Mesenchymal stem cell (in vitro differentiated cells and primary cell): ENCODE results near the gene PDX1.

Experiments used
- DNase-seq: peaks from one replicate; pipeline ENCODE4 v3.0.0-alpha.2; 2013
- H2AFZ ChIP-seq: one replicate; pipeline ENCODE4 v1.6.1; 2013; ENCODE audit warnings: low read depth, mild to moderate bottlenecking, control low read depth, inconsistent platforms, low read length, moderate library complexity
- H2AK5ac ChIP-seq: 2 replicates; pipeline ENCODE4 v1.6.1; 2013; ENCODE audit warnings: low read length, moderate library complexity, mild to moderate bottlenecking, inconsistent platforms; ENCODE audit not compliant: severe bottlenecking
- H2BK120ac ChIP-seq: one replicate; pipeline ENCODE4 v1.6.1; 2013; ENCODE audit warnings: low read depth, mild to moderate bottlenecking, inconsistent platforms, low read length, moderate library complexity
- H2BK12ac ChIP-seq, 2 experiments: one replicate each; pipeline ENCODE4 v1.6.1; 2013; ENCODE audit warnings: inconsistent platforms in 2 of 2, low read length in 2 of 2, mild to moderate bottlenecking in 2 of 2, moderate library complexity in 2 of 2, control low read depth in 1 of 2
- H2BK15ac ChIP-seq: one replicate; pipeline ENCODE4 v1.6.1; 2013; ENCODE audit warnings: mild to moderate bottlenecking, low read depth, inconsistent platforms; ENCODE audit not compliant: poor library complexity, severe bottlenecking
- H2BK5ac ChIP-seq: 2 replicates; pipeline ENCODE4 v1.6.1; 2013; ENCODE audit warnings: low read depth, mild to moderate bottlenecking, low read length, control low read depth, inconsistent platforms; ENCODE audit not compliant: poor library complexity, severe bottlenecking
- H3K14ac ChIP-seq, 2 experiments: one replicate each; pipeline ENCODE4 v1.6.1; 2013; ENCODE audit warnings: inconsistent platforms in 2 of 2, low read length in 2 of 2, control low read depth in 1 of 2, mild to moderate bottlenecking in 1 of 2, moderate library complexity in 1 of 2
- H3K18ac ChIP-seq, 2 experiments: one replicate each; pipeline ENCODE4 v1.6.1; 2013; ENCODE audit warnings: inconsistent platforms in 2 of 2, low read length in 2 of 2, control low read depth in 1 of 2, low read depth in 1 of 2, mild to moderate bottlenecking in 1 of 2
- H3K23ac ChIP-seq, 2 experiments: one replicate each; pipeline ENCODE4 v1.6.1; 2013; ENCODE audit warnings: inconsistent platforms in 2 of 2, low read length in 2 of 2, mild to moderate bottlenecking in 2 of 2, moderate library complexity in 2 of 2, control low read depth in 1 of 2
- H3K27ac ChIP-seq: 2 replicates; pipeline ENCODE4 v1.5.1; 2013; ENCODE audit warnings: mild to moderate bottlenecking, moderate library complexity, low read length, control low read depth, inconsistent platforms; ENCODE audit not compliant: poor library complexity, severe bottlenecking
- H3K27me3 ChIP-seq, 2 experiments: 2 replicates each; pipeline versions ENCODE4 v1.6.1 to v1.7.0; 2013; ENCODE audit warnings: low read length in 2 of 2, mild to moderate bottlenecking in 2 of 2, moderate library complexity in 2 of 2, control low read depth in 1 of 2, inconsistent platforms in 1 of 2; ENCODE audit not compliant: control insufficient read depth in 1 of 2, insufficient read depth in 1 of 2
- H3K36me3 ChIP-seq, 2 experiments: 2 replicates each; pipeline versions ENCODE4 v1.6.1 to v1.7.0; 2013; ENCODE audit warnings: low read length in 2 of 2, control low read depth in 1 of 2, inconsistent platforms in 1 of 2, low read depth in 1 of 2, mild to moderate bottlenecking in 1 of 2; ENCODE audit not compliant: insufficient read depth in 2 of 2, control insufficient read depth in 1 of 2
- H3K4ac ChIP-seq, 2 experiments: one replicate each; pipeline ENCODE4 v1.6.1; 2013; ENCODE audit warnings: inconsistent platforms in 2 of 2, low read length in 2 of 2, mild to moderate bottlenecking in 2 of 2, moderate library complexity in 2 of 2, control low read depth in 1 of 2, low read depth in 1 of 2
- H3K4me1 ChIP-seq: 2 replicates; pipeline ENCODE4 v1.6.1; 2013; ENCODE audit warnings: low read depth, low read length, control low read depth; ENCODE audit not compliant: control insufficient read depth, insufficient read depth
- H3K4me2 ChIP-seq: 2 replicates; pipeline ENCODE4 v1.6.1; 2013; ENCODE audit warnings: low read length, mild to moderate bottlenecking, inconsistent platforms; ENCODE audit not compliant: poor library complexity, severe bottlenecking
- H3K4me3 ChIP-seq, 2 experiments: 2 replicates each; pipeline versions ENCODE4 v1.5.1 to v1.7.0; 2013; ENCODE audit warnings: low read length in 2 of 2, mild to moderate bottlenecking in 2 of 2, control low read depth in 1 of 2, low read depth in 1 of 2; ENCODE audit not compliant: insufficient read depth in 1 of 2
- H3K79me1 ChIP-seq: replicated peaks from 2 replicates; pipeline ENCODE4 v1.6.1; 2013; ENCODE audit warnings: mild to moderate bottlenecking, control low read depth, low read length, inconsistent platforms; ENCODE audit not compliant: poor library complexity, severe bottlenecking
- H3K9ac ChIP-seq: 2 replicates; pipeline ENCODE4 v1.7.0; 2013; ENCODE audit warnings: mild to moderate bottlenecking, low read length, moderate library complexity
- H3K9me3 ChIP-seq: 2 replicates; pipeline ENCODE4 v1.7.0; 2013; ENCODE audit warnings: mild to moderate bottlenecking, low read length; ENCODE audit not compliant: control insufficient read depth
- H4K8ac ChIP-seq: one replicate; pipeline ENCODE4 v1.6.1; 2013; ENCODE audit warnings: inconsistent platforms, mild to moderate bottlenecking, low read length, moderate library complexity
- H4K91ac ChIP-seq: one replicate; pipeline ENCODE4 v1.6.1; 2013; ENCODE audit warnings: mild to moderate bottlenecking, low read length, inconsistent platforms
- WGBS: methylation state at CpG from one replicate; pipeline ENCODE4 v1.1.7; 2013; ENCODE audit warnings: mixed read lengths; 5-methylcytosine and 5-hydroxymethylcytosine counted together

Gene PDX1

GRCh38 chr13:27928805-27929753 is 9.3 kb downstream of the PDX1 start:
- Histone ChIP-seq H3K9me3 (peaks cover 13% of the 10 kb centered on the region), H3K79me1 (no peaks in the 10 kb centered on the region)
- WGBS = 26% methylated on average over 34 of the region's 48 CpGs

GRCh38 chr13:27929868-27930267 is 10.1 kb downstream of the PDX1 start:
- peaks cover 13% of the 10 kb centered on the region for H3K9me3 ChIP-seq
- no peak overlapping the region for H3K4ac ChIP-seq
- H2AK5ac ChIP-seq = no peak overlapping the region
- H4K8ac ChIP-seq = no peak overlapping the region
- H2BK5ac ChIP-seq = no peak overlapping the region
- H3K79me1 ChIP-seq = no peaks in the 10 kb centered on the region
- no peak overlapping the region for H3K18ac ChIP-seq
- H4K91ac ChIP-seq = no peak overlapping the region
- peaks cover 69% of the 10 kb centered on the region in 2 experiments for H3K27me3 ChIP-seq
- H3K4me2 ChIP-seq = no peak overlapping the region
- H3K27ac ChIP-seq = no peak overlapping the region
- no peak overlapping the region for H2BK15ac ChIP-seq
- no peak overlapping the region for H2BK12ac ChIP-seq
- H3K4me1 ChIP-seq = no peaks in the 10 kb centered on the region
- DNase-seq = no peak
- H2BK120ac ChIP-seq = no peak overlapping the region
- H3K9ac ChIP-seq = no peak overlapping the region
- H3K14ac ChIP-seq = no peak overlapping the region
- H3K4me3 ChIP-seq = no peak overlapping the region
- H2AFZ ChIP-seq = no peak overlapping the region
- H3K36me3 ChIP-seq = no peaks in the 10 kb centered on the region
- H3K23ac ChIP-seq = no peak overlapping the region

More at GRCh38 chr13:27928805-27929753, 9.3 kb downstream of the PDX1 start:
- H2BK120ac ChIP-seq = no peak overlapping the region
- no peak overlapping the region for H3K18ac ChIP-seq
- no peak overlapping the region for H2BK12ac ChIP-seq
- H3K27me3 ChIP-seq = peaks cover 77% of the 10 kb centered on the region in 2 experiments
- no peak overlapping the region for H2BK5ac ChIP-seq
- H3K4me3 ChIP-seq = no peak overlapping the region
- H2AK5ac ChIP-seq = no peak overlapping the region
- DNase-seq = no peak
- H3K27ac ChIP-seq = no peak overlapping the region
- H3K36me3 ChIP-seq = no peaks in the 10 kb centered on the region
- no peak overlapping the region for H3K9ac ChIP-seq
- no peak overlapping the region for H2AFZ ChIP-seq
- H4K91ac ChIP-seq = no peak overlapping the region
- H3K4ac ChIP-seq = no peak overlapping the region
- H3K14ac ChIP-seq = no peak overlapping the region
- peak overlapping the region in 1 of 2 experiments; percentile 42 for H3K23ac ChIP-seq
- H3K4me2 ChIP-seq = no peak overlapping the region
- H2BK15ac ChIP-seq = no peak overlapping the region
- H4K8ac ChIP-seq = no peak overlapping the region
- H3K4me1 ChIP-seq = peaks cover under 1% of the 10 kb centered on the region

GRCh38 chr13:27933118-27933517 is 13.3 kb downstream of the PDX1 start:
- Histone ChIP-seq H2BK12ac (no peak overlapping the region), H3K79me1 (no peaks in the 10 kb centered on the region), H2AK5ac (no peak overlapping the region), H2AFZ (no peak overlapping the region), H3K23ac (no peak overlapping the region), H4K8ac (no peak overlapping the region), H4K91ac (no peak overlapping the region), H3K4ac (no peak overlapping the region), H2BK15ac (no peak overlapping the region), H3K36me3 (no peaks in the 10 kb centered on the region), H3K4me1 (no peaks in the 10 kb centered on the region), H3K18ac (no peak overlapping the region), H3K9ac (no peak overlapping the region), H3K27ac (no peak overlapping the region), H3K4me2 (no peak overlapping the region), H3K9me3 (peaks cover 7% of the 10 kb centered on the region), H2BK120ac (no peak overlapping the region), H3K4me3 (no peak overlapping the region), H3K14ac (no peak overlapping the region), H3K27me3 (peaks cover 36% of the 10 kb centered on the region in 2 experiments), H2BK5ac (no peak overlapping the region)
- no peak for DNase-seq
- WGBS = 100% methylated on average over 1 of the region's 1 CpG

- H3K79me1 ChIP-seq = no peaks in the 10 kb centered on the region
- no peak overlapping the region for H2AFZ ChIP-seq
- no CpG with 5 or more reads among the region's 2 CpGs for WGBS
- no peak overlapping the region for H3K23ac ChIP-seq
- H3K14ac ChIP-seq = no peak overlapping the region
- H2BK12ac ChIP-seq = no peak overlapping the region
- H2BK15ac ChIP-seq = no peak overlapping the region
- peaks cover 30% of the 10 kb centered on the region in 2 experiments for H3K27me3 ChIP-seq
- H3K4me2 ChIP-seq = no peak overlapping the region
- H2BK120ac ChIP-seq = no peak overlapping the region
- H3K9me3 ChIP-seq = peaks cover 7% of the 10 kb centered on the region
- no peak overlapping the region for H3K9ac ChIP-seq
- no peak overlapping the region for H3K27ac ChIP-seq
- no peak overlapping the region for H4K8ac ChIP-seq
- no peak overlapping the region for H4K91ac ChIP-seq
- H3K4me1 ChIP-seq = no peaks in the 10 kb centered on the region
- no peak overlapping the region for H3K4ac ChIP-seq
- no peak overlapping the region for H3K18ac ChIP-seq
- no peak overlapping the region for H2BK5ac ChIP-seq
- no peaks in the 10 kb centered on the region for H3K36me3 ChIP-seq
- no peak overlapping the region for H2AK5ac ChIP-seq
- H3K4me3 ChIP-seq = no peak overlapping the region
- no peak for DNase-seq
Measured at GRCh38 chr13:27933580-27934328, 14.0 kb downstream of the PDX1 start.
